Measurements from ENCODE around the gene GTF2E1. TPM values are rescaled to one million over a fixed set of nuclear protein-coding genes. Genes with fewer than 3 reads are reported as not detected.
A peak's percentile ranks its signal among the peaks of the same experiment; 100 is the strongest.
"Not testable (repeated sequence)": the region's sequence is repeated elsewhere in the genome, so short reads cannot be mapped to it uniquely, and the experiment has no call there.

Gene GTF2E1
- total and polyA plus RNA-seq, 5 donors = 4.9 to 13.9 (median 11.4) TPM

GRCh38 chr3:120730576-120731542 lies 11.7 kb upstream of the GTF2E1 start:
- intact Hi-C loops (cut with DNase I) = no loop called here
- DNase-seq (no peak), ATAC-seq (no peak)
- Histone ChIP-seq H3K4me1 (ENCODE audit: control insufficient read depth, insufficient read depth, low read length) (no peaks in the 10 kb centered on the region), H3K4me3 (ENCODE audit: low read length) (no peak overlapping the region), H3K27me3 (ENCODE audit: control insufficient read depth, insufficient read depth) (no peaks in the 10 kb centered on the region), H3K27ac (ENCODE audit: low read length) (no peak overlapping the region), H3K9me3 (ENCODE audit: control insufficient read depth, low read length) (no peaks in the 10 kb centered on the region)
- 89% methylated on average over 4 of the region's 4 CpGs for WGBS

GRCh38 chr3:120738006-120738405 lies 4.5 kb upstream of the GTF2E1 start:
- peak in 1 of 3 donors; percentile 43 for DNase-seq
- H3K9me3 ChIP-seq (ENCODE audit: control insufficient read depth, low read length); ATAC-seq; H3K27ac ChIP-seq (ENCODE audit: low read length); H3K4me3 ChIP-seq (ENCODE audit: low read length); H3K4me1 ChIP-seq (ENCODE audit: control insufficient read depth, insufficient read depth, low read length); intact Hi-C loops (cut with DNase I); H3K27me3 ChIP-seq (ENCODE audit: control insufficient read depth, insufficient read depth): not testable (repeated sequence)
- WGBS = 97% methylated on average over 8 of the region's 8 CpGs

GRCh38 chr3:120741320-120741719 lies 1.2 kb upstream of the GTF2E1 start:
- intact Hi-C loops (cut with DNase I) = loop anchor here in 1 of 4 donors (10.0 kb wide), 1 partner anchor 137 kb away; no protein-coding TSS in a partner anchor
- Histone ChIP-seq H3K27ac (ENCODE audit: low read length) (no peak overlapping the region), H3K4me1 (ENCODE audit: control insufficient read depth, insufficient read depth, low read length) (no peaks in the 10 kb centered on the region), H3K9me3 (ENCODE audit: control insufficient read depth, low read length) (no peaks in the 10 kb centered on the region), H3K4me3 (ENCODE audit: low read length) (peak overlapping the region; percentile 78), H3K27me3 (ENCODE audit: control insufficient read depth, insufficient read depth) (no peaks in the 10 kb centered on the region)
- DNase-seq (no peak), ATAC-seq (no peak)
- 63% methylated on average over 3 of the region's 3 CpGs for WGBS

GRCh38 chr3:120741837-120742197 lies 727 bp upstream of the GTF2E1 start:
- Histone ChIP-seq H3K9me3 (ENCODE audit: control insufficient read depth, low read length) (no peaks in the 10 kb centered on the region), H3K27me3 (ENCODE audit: control insufficient read depth, insufficient read depth) (no peaks in the 10 kb centered on the region), H3K27ac (ENCODE audit: low read length) (peak overlapping the region; percentile 95), H3K4me1 (ENCODE audit: control insufficient read depth, insufficient read depth, low read length) (no peaks in the 10 kb centered on the region), H3K4me3 (ENCODE audit: low read length) (peak overlapping the region; percentile 78)
- DNase-seq = no peak
- ATAC-seq = no peak
- 11% methylated on average over 10 of the region's 10 CpGs for WGBS
- intact Hi-C loops (cut with DNase I) = loop anchor here in 1 of 4 donors (10.0 kb wide), 1 partner anchor 137 kb away; no protein-coding TSS in a partner anchor

- ATAC-seq (peak; percentile 16 to 52), DNase-seq (peak in 2 of 3 donors; percentile 66 to 76)
- Histone ChIP-seq H3K4me1 (ENCODE audit: control insufficient read depth, insufficient read depth, low read length) (no peaks in the 10 kb centered on the region), H3K27ac (ENCODE audit: low read length) (peak overlapping the region; percentile 88), H3K27me3 (ENCODE audit: control insufficient read depth, insufficient read depth) (no peaks in the 10 kb centered on the region), H3K9me3 (ENCODE audit: control insufficient read depth, low read length) (no peaks in the 10 kb centered on the region), H3K4me3 (ENCODE audit: low read length) (peak overlapping the region; percentile 99)
- intact Hi-C loops (cut with DNase I) = loop anchor here in 1 of 4 donors (10.0 kb wide), 1 partner anchor 138 kb away; no protein-coding TSS in a partner anchor
- WGBS = under 1% methylated on average over 26 of the region's 26 CpGs
These were observed 363 bp downstream of the GTF2E1 start for GRCh38 chr3:120742849-120743365.

GRCh38 chr3:120743556-120744195 lies 1.1 kb downstream of the GTF2E1 start:
- no peak for DNase-seq
- ATAC-seq = no peak
- H3K27ac ChIP-seq (ENCODE audit: low read length) = no peak overlapping the region
- H3K4me1 ChIP-seq (ENCODE audit: control insufficient read depth, insufficient read depth, low read length) = no peaks in the 10 kb centered on the region
- H3K27me3 ChIP-seq (ENCODE audit: control insufficient read depth, insufficient read depth) = no peaks in the 10 kb centered on the region
- 49% methylated on average over 6 of the region's 6 CpGs for WGBS
- peak overlapping the region; percentile 99 for H3K4me3 ChIP-seq (ENCODE audit: low read length)
- intact Hi-C loops (cut with DNase I) = loop anchor here in 1 of 4 donors (10.0 kb wide), 1 partner anchor 139 kb away; no protein-coding TSS in a partner anchor
- no peaks in the 10 kb centered on the region for H3K9me3 ChIP-seq (ENCODE audit: control insufficient read depth, low read length)

GRCh38 chr3:120745466-120745865 lies 2.9 kb downstream of the GTF2E1 start:
- intact Hi-C loops (cut with DNase I) = loop anchor here in 1 of 4 donors (10.0 kb wide), 1 partner anchor 141 kb away; no protein-coding TSS in a partner anchor
- Histone ChIP-seq H3K9me3 (ENCODE audit: control insufficient read depth, low read length) (no peaks in the 10 kb centered on the region), H3K27me3 (ENCODE audit: control insufficient read depth, insufficient read depth) (no peaks in the 10 kb centered on the region), H3K4me3 (ENCODE audit: low read length) (no peak overlapping the region), H3K4me1 (ENCODE audit: control insufficient read depth, insufficient read depth, low read length) (no peaks in the 10 kb centered on the region), H3K27ac (ENCODE audit: low read length) (no peak overlapping the region)
- DNase-seq (no peak), ATAC-seq (no peak)
- 72% methylated on average over 3 of the region's 3 CpGs for WGBS

GRCh38 chr3:120749843-120750242 lies 7.3 kb downstream of the GTF2E1 start:
- intact Hi-C loops (cut with DNase I) = loop anchor here in 1 of 4 donors (10.0 kb wide), 1 partner anchor 145 kb away; no protein-coding TSS in a partner anchor
- Histone ChIP-seq H3K4me1 (ENCODE audit: control insufficient read depth, insufficient read depth, low read length) (no peaks in the 10 kb centered on the region), H3K27ac (ENCODE audit: low read length) (no peak overlapping the region), H3K27me3 (ENCODE audit: control insufficient read depth, insufficient read depth) (no peaks in the 10 kb centered on the region), H3K4me3 (ENCODE audit: low read length) (no peak overlapping the region), H3K9me3 (ENCODE audit: control insufficient read depth, low read length) (no peaks in the 10 kb centered on the region)
- no peak for DNase-seq
- WGBS = 99% methylated on average over 1 of the region's 1 CpG
- no peak for ATAC-seq

GRCh38 chr3:120752230-120752629 lies 9.7 kb downstream of the GTF2E1 start:
- ATAC-seq (no peak), DNase-seq (no peak)
- Histone ChIP-seq H3K4me3 (ENCODE audit: low read length) (no peak overlapping the region), H3K4me1 (ENCODE audit: control insufficient read depth, insufficient read depth, low read length) (no peaks in the 10 kb centered on the region), H3K9me3 (ENCODE audit: control insufficient read depth, low read length) (no peaks in the 10 kb centered on the region), H3K27me3 (ENCODE audit: control insufficient read depth, insufficient read depth) (no peaks in the 10 kb centered on the region), H3K27ac (ENCODE audit: low read length) (no peak overlapping the region)
- 97% methylated on average over 1 of the region's 1 CpG for WGBS
- intact Hi-C loops (cut with DNase I) = no loop called here

- no peaks in the 10 kb centered on the region for H3K27me3 ChIP-seq (ENCODE audit: control insufficient read depth, insufficient read depth)
- H3K27ac ChIP-seq (ENCODE audit: low read length) = no peak overlapping the region
- intact Hi-C loops (cut with DNase I) = no loop called here
- no peaks in the 10 kb centered on the region for H3K9me3 ChIP-seq (ENCODE audit: control insufficient read depth, low read length)
- DNase-seq = no peak
- no peaks in the 10 kb centered on the region for H3K4me1 ChIP-seq (ENCODE audit: control insufficient read depth, insufficient read depth, low read length)
- over 99% methylated on average over 2 of the region's 2 CpGs for WGBS
- ATAC-seq = no peak
- no peak overlapping the region for H3K4me3 ChIP-seq (ENCODE audit: low read length)
These were observed 10.3 kb downstream of the GTF2E1 start for GRCh38 chr3:120752865-120753264.

- Histone ChIP-seq H3K4me3 (ENCODE audit: low read length) (no peak overlapping the region), H3K9me3 (ENCODE audit: control insufficient read depth, low read length) (no peaks in the 10 kb centered on the region), H3K27ac (ENCODE audit: low read length) (no peak overlapping the region), H3K4me1 (ENCODE audit: control insufficient read depth, insufficient read depth, low read length) (no peaks in the 10 kb centered on the region), H3K27me3 (ENCODE audit: control insufficient read depth, insufficient read depth) (no peaks in the 10 kb centered on the region)
- intact Hi-C loops (cut with DNase I) = no loop called here
- no peak for ATAC-seq
- DNase-seq = no peak
These were observed 11.3 kb downstream of the GTF2E1 start for GRCh38 chr3:120753810-120754209.

All from right cardiac atrium (tissue), 5 donors.